ENCODE measurements around the gene SNCA.

The SNCA gene

GRCh38 chr4:89684536-89684935 is 152.4 kb downstream of the SNCA start:
- no peaks in the 10 kb centered on the region for H3K27me3 ChIP-seq (ENCODE audit: control insufficient read depth, insufficient read depth, low read length)
- no peak for DNase-seq (ENCODE audit: low read depth, low spot score)
- H3K4me3 ChIP-seq (ENCODE audit: low read length), result no peak overlapping the region
- peaks cover 2% of the 10 kb centered on the region; the same call in 1 of the 2 replicates for H3K36me3 ChIP-seq (ENCODE audit: control insufficient read depth, insufficient read depth, low read length)
- no peaks in the 10 kb centered on the region for H3K9me3 ChIP-seq (ENCODE audit: control insufficient read depth, insufficient read depth, low read length)
- no CpG with 5 or more reads among the region's 1 CpG for WGBS (ENCODE audit: insufficient coverage, insufficient read length)
- no peaks in the 10 kb centered on the region; the same call in 1 of the 2 replicates for H3K4me1 ChIP-seq (ENCODE audit: control insufficient read depth, insufficient read depth, low read length)
- no peak overlapping the region for H3K27ac ChIP-seq (ENCODE audit: low read length)

GRCh38 chr4:89682808-89683207 is 154.2 kb downstream of the SNCA start:
- H3K4me1 ChIP-seq (ENCODE audit: control insufficient read depth, insufficient read depth, low read length), result no peaks in the 10 kb centered on the region; the same call in 1 of the 2 replicates
- peak overlapping the region; percentile 20; the same call in 1 of the 2 replicates for H3K4me3 ChIP-seq (ENCODE audit: low read length)
- no peaks in the 10 kb centered on the region for H3K27me3 ChIP-seq (ENCODE audit: control insufficient read depth, insufficient read depth, low read length)
- H3K27ac ChIP-seq (ENCODE audit: low read length), result no peak overlapping the region
- H3K9me3 ChIP-seq (ENCODE audit: control insufficient read depth, insufficient read depth, low read length), result no peaks in the 10 kb centered on the region
- no peak for DNase-seq (ENCODE audit: low read depth, low spot score)
- no CpG with 5 or more reads among the region's 2 CpGs for WGBS (ENCODE audit: insufficient coverage, insufficient read length)
- H3K36me3 ChIP-seq (ENCODE audit: control insufficient read depth, insufficient read depth, low read length), result peaks cover 2% of the 10 kb centered on the region; the same call in 1 of the 2 replicates

GRCh38 chr4:89681671-89682070 is 155.3 kb downstream of the SNCA start:
- peaks cover 2% of the 10 kb centered on the region; the same call in 1 of the 2 replicates for H3K36me3 ChIP-seq (ENCODE audit: control insufficient read depth, insufficient read depth, low read length)
- WGBS (ENCODE audit: insufficient coverage, insufficient read length), result no CpG with 5 or more reads among the region's 1 CpG
- no peaks in the 10 kb centered on the region for H3K27me3 ChIP-seq (ENCODE audit: control insufficient read depth, insufficient read depth, low read length)
- no peak overlapping the region for H3K27ac ChIP-seq (ENCODE audit: low read length)
- H3K4me3 ChIP-seq (ENCODE audit: low read length), result peak overlapping the region; percentile 42; the same call in 1 of the 2 replicates
- DNase-seq (ENCODE audit: low read depth, low spot score), result no peak
- H3K9me3 ChIP-seq (ENCODE audit: control insufficient read depth, insufficient read depth, low read length), result no peaks in the 10 kb centered on the region
- H3K4me1 ChIP-seq (ENCODE audit: control insufficient read depth, insufficient read depth, low read length), result no peaks in the 10 kb centered on the region

GRCh38 chr4:89681219-89681618 is 155.7 kb downstream of the SNCA start:
- WGBS (ENCODE audit: insufficient coverage, insufficient read length), result no CpG with 5 or more reads among the region's 8 CpGs
- Histone ChIP-seq H3K4me3 (ENCODE audit: low read length) (peak overlapping the region; percentile 42; the same call in 1 of the 2 replicates), H3K9me3 (ENCODE audit: control insufficient read depth, insufficient read depth, low read length) (no peaks in the 10 kb centered on the region), H3K27ac (ENCODE audit: low read length) (no peak overlapping the region), H3K4me1 (ENCODE audit: control insufficient read depth, insufficient read depth, low read length) (no peaks in the 10 kb centered on the region), H3K36me3 (ENCODE audit: control insufficient read depth, insufficient read depth, low read length) (peaks cover 2% of the 10 kb centered on the region; the same call in 1 of the 2 replicates), H3K27me3 (ENCODE audit: control insufficient read depth, insufficient read depth, low read length) (no peaks in the 10 kb centered on the region)
- DNase-seq (ENCODE audit: low read depth, low spot score), result peak; percentile 48

DNA sequence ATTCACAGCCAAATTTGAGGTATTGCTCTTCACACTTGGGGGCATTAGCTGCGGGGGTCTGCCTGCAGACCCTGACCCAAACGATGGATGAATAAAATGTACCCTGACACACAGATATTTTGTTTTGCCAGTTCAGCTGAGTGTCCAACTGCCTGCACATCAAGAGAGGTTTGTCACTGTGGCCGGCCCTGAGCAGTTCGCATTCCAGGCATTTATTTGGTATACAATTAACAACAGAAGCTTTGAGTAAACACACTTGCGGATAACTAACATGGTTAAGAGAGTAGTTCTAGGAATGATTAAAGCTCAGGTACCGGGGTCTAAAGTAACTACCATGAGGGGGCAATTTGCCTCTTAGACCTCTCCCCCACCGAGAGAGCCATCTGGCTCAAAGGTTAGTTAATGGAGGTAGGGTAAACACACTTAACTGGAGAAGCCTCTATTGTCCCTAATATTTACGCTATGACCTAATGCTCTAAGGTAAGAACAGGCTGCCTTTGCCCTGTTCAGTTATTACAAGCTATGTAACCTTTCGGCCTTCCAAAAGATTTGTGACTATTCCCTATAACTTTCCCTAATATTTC is 162.0 kb downstream of the SNCA start:
- Histone ChIP-seq H3K4me3 (ENCODE audit: low read length) (no peak overlapping the region), H3K4me1 (ENCODE audit: control insufficient read depth, insufficient read depth, low read length) (no peaks in the 10 kb centered on the region), H3K27ac (ENCODE audit: low read length) (no peak overlapping the region), H3K9me3 (ENCODE audit: control insufficient read depth, insufficient read depth, low read length) (no peaks in the 10 kb centered on the region), H3K27me3 (ENCODE audit: control insufficient read depth, insufficient read depth, low read length) (no peaks in the 10 kb centered on the region), H3K36me3 (ENCODE audit: control insufficient read depth, insufficient read depth, low read length) (no peaks in the 10 kb centered on the region)
- WGBS (ENCODE audit: insufficient coverage, insufficient read length), result no CpG with 5 or more reads among the region's 9 CpGs
- no peak for DNase-seq (ENCODE audit: low read depth, low spot score)

Measured in iPS DF 6.9 (cell line).